ENCODE measurements around the gene TRAPPC14.

Gene TRAPPC14

DNA sequence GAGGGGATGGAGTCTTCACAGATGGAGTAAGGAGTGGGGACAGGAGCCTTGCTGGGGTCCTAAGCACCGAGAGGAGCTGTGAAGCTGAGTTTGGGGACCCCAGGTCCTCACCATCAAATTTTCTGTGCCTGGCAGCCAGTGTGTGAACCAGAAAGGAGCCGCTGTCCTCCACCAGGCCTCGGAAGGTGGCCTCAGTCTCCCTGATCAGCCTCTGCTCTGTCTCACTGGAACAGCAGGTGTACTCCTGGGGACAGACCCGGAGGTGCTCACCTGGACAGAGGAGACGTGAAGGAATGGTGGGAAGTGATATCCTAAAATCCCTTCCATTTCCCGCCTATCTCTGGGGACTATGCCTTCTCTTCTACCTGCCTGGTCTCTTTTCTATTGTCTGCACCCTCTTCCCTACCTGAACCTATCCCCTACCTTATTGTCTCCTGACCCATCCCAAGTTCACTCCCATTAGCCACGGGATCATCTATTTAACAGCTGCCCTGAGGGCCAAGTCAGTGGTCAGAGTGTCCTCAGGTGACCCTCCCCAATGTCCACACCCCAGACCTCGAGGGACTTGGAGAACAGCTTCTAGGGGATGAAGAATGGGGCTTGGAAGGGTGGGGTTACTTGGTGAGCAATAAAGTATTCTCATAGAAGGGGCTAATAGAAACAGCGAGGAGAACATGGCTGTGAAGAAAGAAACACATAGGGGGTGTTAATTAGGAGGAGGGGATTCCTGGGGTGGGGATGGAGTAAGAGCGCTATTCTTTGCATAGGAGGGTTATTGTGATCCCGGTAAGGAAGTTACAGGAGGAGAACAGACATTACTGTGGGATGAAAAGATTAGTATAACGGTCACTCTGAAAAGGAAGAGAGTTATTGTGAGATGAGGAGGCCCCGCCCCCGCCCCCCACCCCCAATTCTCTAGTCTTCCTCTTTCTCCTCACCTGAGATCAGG is 17.8 kb upstream of the TRAPPC14 start:
- DNase-seq (ENCODE audit: low spot score): peak; percentile 8
- in situ Hi-C loops (cut with MboI; ENCODE audit: low pct_unique_long_range_greater_than_20kb, low sequenced_read_pairs, unreplicated experiment): no loop called here
- TF ChIP-seq, protein P1, sequence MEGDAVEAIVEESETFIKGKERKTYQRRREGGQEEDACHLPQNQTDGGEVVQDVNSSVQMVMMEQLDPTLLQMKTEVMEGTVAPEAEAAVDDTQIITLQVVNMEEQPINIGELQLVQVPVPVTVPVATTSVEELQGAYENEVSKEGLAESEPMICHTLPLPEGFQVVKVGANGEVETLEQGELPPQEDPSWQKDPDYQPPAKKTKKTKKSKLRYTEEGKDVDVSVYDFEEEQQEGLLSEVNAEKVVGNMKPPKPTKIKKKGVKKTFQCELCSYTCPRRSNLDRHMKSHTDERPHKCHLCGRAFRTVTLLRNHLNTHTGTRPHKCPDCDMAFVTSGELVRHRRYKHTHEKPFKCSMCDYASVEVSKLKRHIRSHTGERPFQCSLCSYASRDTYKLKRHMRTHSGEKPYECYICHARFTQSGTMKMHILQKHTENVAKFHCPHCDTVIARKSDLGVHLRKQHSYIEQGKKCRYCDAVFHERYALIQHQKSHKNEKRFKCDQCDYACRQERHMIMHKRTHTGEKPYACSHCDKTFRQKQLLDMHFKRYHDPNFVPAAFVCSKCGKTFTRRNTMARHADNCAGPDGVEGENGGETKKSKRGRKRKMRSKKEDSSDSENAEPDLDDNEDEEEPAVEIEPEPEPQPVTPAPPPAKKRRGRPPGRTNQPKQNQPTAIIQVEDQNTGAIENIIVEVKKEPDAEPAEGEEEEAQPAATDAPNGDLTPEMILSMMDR (IDR thresholded peaks at IDR 0.05; ENCODE audit: extremely low read depth, insufficient read depth, missing control alignments): no peak

DNA sequence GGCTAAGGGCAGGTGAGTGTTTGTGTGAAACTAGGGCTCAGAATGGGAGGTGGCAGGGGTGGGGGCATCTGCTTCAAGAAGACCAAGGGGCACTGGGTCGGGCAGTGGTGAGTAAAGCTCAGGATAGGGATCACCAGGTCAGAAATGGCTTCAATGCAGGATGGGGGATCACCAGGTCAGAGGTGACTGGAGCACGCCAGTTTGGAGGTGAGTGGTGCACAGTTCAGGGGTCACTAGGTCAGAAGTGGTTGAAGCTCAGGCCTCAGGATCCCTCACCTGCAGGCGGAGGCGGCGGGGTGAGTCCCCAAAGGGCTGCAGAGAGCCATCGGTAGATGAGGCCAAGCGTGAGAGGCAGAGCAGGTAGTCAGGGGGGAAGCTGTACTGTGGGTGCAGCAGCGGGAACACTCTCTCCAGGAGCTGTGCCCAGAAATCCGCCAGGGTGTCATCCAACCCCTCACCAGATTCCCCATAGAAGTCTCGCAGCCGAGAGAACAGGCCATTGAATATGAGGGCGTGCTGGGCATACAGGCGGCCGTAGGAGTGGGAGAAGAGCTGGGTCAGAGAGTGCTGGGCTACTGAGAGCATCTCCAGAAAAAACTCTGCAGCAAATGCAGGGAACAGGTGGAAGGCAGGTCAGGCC is 16.9 kb upstream of the TRAPPC14 start:
- in situ Hi-C loops (cut with MboI; ENCODE audit: low pct_unique_long_range_greater_than_20kb, low sequenced_read_pairs, unreplicated experiment): no loop called here
- DNase-seq (ENCODE audit: low spot score): no peak
- TF ChIP-seq, protein P1 (IDR thresholded peaks at IDR 0.05; ENCODE audit: extremely low read depth, insufficient read depth, missing control alignments): no peak

DNA sequence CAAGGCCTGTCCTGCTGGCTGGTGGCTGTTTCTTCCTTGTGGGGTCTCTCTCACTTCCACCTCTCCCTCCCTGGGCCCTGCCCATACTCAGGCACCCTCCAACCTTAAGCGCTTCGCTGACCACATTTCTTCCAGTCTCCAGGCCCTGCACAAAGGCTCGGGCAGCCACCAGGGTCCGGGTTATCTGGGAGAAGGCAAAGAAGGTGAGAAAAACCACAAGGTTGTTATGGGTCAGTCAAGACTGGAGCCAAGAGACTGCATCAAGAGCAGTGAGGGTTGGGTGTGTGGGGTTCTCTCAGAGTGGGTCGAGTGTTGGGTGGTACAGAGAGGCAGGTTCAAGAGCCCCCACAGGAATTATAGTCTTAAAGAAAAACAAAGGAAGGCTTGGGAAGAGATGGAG is 16.1 kb upstream of the TRAPPC14 start:
- in situ Hi-C loops (cut with MboI; ENCODE audit: low pct_unique_long_range_greater_than_20kb, low sequenced_read_pairs, unreplicated experiment): no loop called here
- TF ChIP-seq, protein P1 (IDR thresholded peaks at IDR 0.05; ENCODE audit: extremely low read depth, insufficient read depth, missing control alignments): no peak
- DNase-seq (ENCODE audit: low spot score): peak; percentile 8

- TF ChIP-seq, protein P1 (IDR thresholded peaks at IDR 0.05; ENCODE audit: extremely low read depth, insufficient read depth, missing control alignments): no peak
- peak; percentile 17 for DNase-seq (ENCODE audit: low spot score)
- in situ Hi-C loops (cut with MboI; ENCODE audit: low pct_unique_long_range_greater_than_20kb, low sequenced_read_pairs, unreplicated experiment): no loop called here
These were observed 15.4 kb upstream of the TRAPPC14 start for GRCh38 chr7:100173806-100174495.

- no peak for DNase-seq (ENCODE audit: low spot score)
- TF ChIP-seq, protein P1 (IDR thresholded peaks at IDR 0.05; ENCODE audit: extremely low read depth, insufficient read depth, missing control alignments): no peak
- in situ Hi-C loops (cut with MboI; ENCODE audit: low pct_unique_long_range_greater_than_20kb, low sequenced_read_pairs, unreplicated experiment): no loop called here
These were observed 13.3 kb upstream of the TRAPPC14 start for GRCh38 chr7:100171840-100172239.

- TF ChIP-seq, protein P1 (IDR thresholded peaks at IDR 0.05; ENCODE audit: extremely low read depth, insufficient read depth, missing control alignments): no peak
- DNase-seq (ENCODE audit: low spot score): peak; percentile 69
- in situ Hi-C loops (cut with MboI; ENCODE audit: low pct_unique_long_range_greater_than_20kb, low sequenced_read_pairs, unreplicated experiment): no loop called here
These were observed 12.7 kb upstream of the TRAPPC14 start for GRCh38 chr7:100171087-100171681.
